ENCODE data around the gene INAFM1. TPM values are rescaled to one million over a fixed set of nuclear protein-coding genes. Genes with fewer than 3 reads are reported as not detected.

Gene INAFM1
- total and polyA plus RNA-seq, 9 of the 15 experiments (the other 6 are each of a cell fraction or from before 2014, with no cell fraction given): 0.71 to 30.9 (median 3.1) TPM

- no peak for TF ChIP-seq KLF10 (CRISPR knock-in tag; IDR thresholded peaks at IDR 0.05)
- no peak for TF ChIP-seq PHF20 (IDR thresholded peaks at IDR 0.05; ENCODE audit: partially characterized antibody)
- TF ChIP-seq SAFB2 (IDR thresholded peaks at IDR 0.05; ENCODE audit: borderline replicate concordance, low read depth, low read length, severe bottlenecking): no peak
- TF ChIP-seq ZNF232 (CRISPR knock-in tag; IDR thresholded peaks at IDR 0.05): no peak
- TF ChIP-seq, protein P1, sequence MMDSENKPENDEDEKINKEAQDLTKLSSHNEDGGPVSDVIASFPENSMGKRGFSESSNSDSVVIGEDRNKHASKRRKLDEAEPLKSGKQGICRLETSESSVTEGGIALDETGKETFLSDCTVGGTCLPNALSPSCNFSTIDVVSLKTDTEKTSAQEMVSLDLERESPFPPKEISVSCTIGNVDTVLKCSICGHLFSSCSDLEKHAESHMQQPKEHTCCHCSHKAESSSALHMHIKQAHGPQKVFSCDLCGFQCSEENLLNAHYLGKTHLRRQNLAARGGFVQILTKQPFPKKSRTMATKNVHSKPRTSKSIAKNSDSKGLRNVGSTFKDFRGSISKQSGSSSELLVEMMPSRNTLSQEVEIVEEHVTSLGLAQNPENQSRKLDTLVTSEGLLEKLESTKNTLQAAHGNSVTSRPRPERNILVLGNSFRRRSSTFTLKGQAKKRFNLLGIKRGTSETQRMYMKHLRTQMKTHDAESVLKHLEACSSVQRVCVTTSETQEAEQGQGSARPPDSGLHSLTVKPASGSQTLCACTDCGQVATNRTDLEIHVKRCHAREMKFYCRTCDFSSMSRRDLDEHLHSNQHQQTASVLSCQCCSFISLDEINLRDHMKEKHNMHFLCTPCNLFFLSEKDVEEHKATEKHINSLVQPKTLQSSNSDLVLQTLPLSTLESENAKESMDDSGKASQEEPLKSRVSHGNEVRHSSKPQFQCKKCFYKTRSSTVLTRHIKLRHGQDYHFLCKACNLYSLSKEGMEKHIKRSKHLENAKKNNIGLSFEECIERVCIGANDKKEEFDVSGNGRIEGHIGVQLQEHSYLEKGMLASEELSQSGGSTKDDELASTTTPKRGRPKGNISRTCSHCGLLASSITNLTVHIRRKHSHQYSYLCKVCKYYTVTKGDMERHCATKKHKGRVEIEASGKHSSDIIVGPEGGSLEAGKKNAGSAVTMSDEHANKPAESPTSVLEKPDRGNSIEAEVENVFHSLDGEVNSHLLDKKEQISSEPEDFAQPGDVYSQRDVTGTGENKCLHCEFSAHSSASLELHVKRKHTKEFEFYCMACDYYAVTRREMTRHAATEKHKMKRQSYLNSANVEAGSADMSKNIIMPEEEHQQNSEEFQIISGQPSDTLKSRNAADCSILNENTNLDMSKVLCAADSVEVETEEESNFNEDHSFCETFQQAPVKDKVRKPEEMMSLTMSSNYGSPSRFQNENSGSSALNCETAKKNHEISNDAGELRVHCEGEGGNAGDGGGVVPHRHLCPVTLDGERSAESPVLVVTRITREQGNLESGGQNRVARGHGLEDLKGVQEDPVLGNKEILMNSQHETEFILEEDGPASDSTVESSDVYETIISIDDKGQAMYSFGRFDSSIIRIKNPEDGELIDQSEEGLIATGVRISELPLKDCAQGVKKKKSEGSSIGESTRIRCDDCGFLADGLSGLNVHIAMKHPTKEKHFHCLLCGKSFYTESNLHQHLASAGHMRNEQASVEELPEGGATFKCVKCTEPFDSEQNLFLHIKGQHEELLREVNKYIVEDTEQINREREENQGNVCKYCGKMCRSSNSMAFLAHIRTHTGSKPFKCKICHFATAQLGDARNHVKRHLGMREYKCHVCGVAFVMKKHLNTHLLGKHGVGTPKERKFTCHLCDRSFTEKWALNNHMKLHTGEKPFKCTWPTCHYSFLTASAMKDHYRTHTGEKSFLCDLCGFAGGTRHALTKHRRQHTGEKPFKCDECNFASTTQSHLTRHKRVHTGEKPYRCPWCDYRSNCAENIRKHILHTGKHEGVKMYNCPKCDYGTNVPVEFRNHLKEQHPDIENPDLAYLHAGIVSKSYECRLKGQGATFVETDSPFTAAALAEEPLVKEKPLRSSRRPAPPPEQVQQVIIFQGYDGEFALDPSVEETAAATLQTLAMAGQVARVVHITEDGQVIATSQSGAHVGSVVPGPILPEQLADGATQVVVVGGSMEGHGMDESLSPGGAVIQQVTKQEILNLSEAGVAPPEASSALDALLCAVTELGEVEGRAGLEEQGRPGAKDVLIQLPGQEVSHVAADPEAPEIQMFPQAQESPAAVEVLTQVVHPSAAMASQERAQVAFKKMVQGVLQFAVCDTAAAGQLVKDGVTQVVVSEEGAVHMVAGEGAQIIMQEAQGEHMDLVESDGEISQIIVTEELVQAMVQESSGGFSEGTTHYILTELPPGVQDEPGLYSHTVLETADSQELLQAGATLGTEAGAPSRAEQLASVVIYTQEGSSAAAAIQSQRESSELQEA (IDR thresholded peaks at IDR 0.05; ENCODE audit: low read depth): no peak
- TF ChIP-seq SUPT5H (IDR thresholded peaks at IDR 0.05): no peak
- TF ChIP-seq E2F6 (IDR thresholded peaks at IDR 0.05; ENCODE audit: borderline replicate concordance in 1 of 2, extremely low read depth in 1 of 2, insufficient read depth in 1 of 2, insufficient read length in 1 of 2, low read depth in 1 of 2, low read length in 1 of 2, poor library complexity in 1 of 2, severe bottlenecking in 1 of 2): no peak
- TF ChIP-seq, protein P2, sequence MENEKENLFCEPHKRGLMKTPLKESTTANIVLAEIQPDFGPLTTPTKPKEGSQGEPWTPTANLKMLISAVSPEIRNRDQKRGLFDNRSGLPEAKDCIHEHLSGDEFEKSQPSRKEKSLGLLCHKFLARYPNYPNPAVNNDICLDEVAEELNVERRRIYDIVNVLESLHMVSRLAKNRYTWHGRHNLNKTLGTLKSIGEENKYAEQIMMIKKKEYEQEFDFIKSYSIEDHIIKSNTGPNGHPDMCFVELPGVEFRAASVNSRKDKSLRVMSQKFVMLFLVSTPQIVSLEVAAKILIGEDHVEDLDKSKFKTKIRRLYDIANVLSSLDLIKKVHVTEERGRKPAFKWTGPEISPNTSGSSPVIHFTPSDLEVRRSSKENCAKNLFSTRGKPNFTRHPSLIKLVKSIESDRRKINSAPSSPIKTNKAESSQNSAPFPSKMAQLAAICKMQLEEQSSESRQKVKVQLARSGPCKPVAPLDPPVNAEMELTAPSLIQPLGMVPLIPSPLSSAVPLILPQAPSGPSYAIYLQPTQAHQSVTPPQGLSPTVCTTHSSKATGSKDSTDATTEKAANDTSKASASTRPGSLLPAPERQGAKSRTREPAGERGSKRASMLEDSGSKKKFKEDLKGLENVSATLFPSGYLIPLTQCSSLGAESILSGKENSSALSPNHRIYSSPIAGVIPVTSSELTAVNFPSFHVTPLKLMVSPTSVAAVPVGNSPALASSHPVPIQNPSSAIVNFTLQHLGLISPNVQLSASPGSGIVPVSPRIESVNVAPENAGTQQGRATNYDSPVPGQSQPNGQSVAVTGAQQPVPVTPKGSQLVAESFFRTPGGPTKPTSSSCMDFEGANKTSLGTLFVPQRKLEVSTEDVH (IDR thresholded peaks at IDR 0.05; ENCODE audit: low read depth, partially characterized antibody): no peak
- TF ChIP-seq COPS2 (conservative IDR thresholded peaks at IDR 0.05): no peak
- no peak for TF ChIP-seq CREBBP (IDR thresholded peaks at IDR 0.05; ENCODE audit: low read depth, low read length)
- TF ChIP-seq RHOXF2B (CRISPR knock-in tag; conservative IDR thresholded peaks at IDR 0.05): no peak
- no peak for TF ChIP-seq SIRT6 (IDR thresholded peaks at IDR 0.05; ENCODE audit: low read depth, low read length)
- TF ChIP-seq RBM22 (IDR thresholded peaks at IDR 0.05; ENCODE audit: low read depth, low read length, poor library complexity, severe bottlenecking): no peak
- TF ChIP-seq NCOA2 (IDR thresholded peaks at IDR 0.05; ENCODE audit: partially characterized antibody in 2 of 2): no peak
- no peak for TF ChIP-seq ZNF165 (CRISPR knock-in tag; IDR thresholded peaks at IDR 0.05; ENCODE audit: borderline replicate concordance)
These were observed 17.8 kb upstream of the INAFM1 start (continued) for GRCh38 chr19:47256693-47257410.

Data from K562 (cell line).